Neural progenitor cell (in vitro differentiated cells): ENCODE results near the gene UBL4B. TPM values are rescaled to one million over a fixed set of nuclear protein-coding genes. Genes with fewer than 3 reads are reported as not detected.

Experiments
- DNase-seq: peaks from one replicate; pipeline ENCODE4 v3.0.0-alpha.2; 2016; ENCODE audit warnings: low spot score
- H2AFZ ChIP-seq: fragments of 200-600 bp; sonication (generic); replicated peaks from 2 replicates; pipeline ENCODE4 v1.6.1; 2016; ENCODE audit warnings: antibody characterized with exemption
- H3F3A ChIP-seq: fragments of 200-600 bp; sonication (generic); 2 replicates; pipeline ENCODE4 v1.6.1; 2016; ENCODE audit warnings: antibody characterized with exemption, low read depth
- H3K27ac ChIP-seq: fragments of 200-600 bp; sonication (generic); 2 replicates; pipeline ENCODE4 v1.5.1; 2016; ENCODE audit warnings: mild to moderate bottlenecking
- H3K27me3 ChIP-seq: fragments of 200-600 bp; sonication (generic); 2 replicates; pipeline ENCODE4 v1.6.1; 2016; ENCODE audit warnings: mild to moderate bottlenecking, moderate library complexity
- H3K36me3 ChIP-seq: fragments of 200-600 bp; sonication (generic); 2 replicates; pipeline ENCODE4 v1.5.1; 2016
- H3K4me1 ChIP-seq: fragments of 200-600 bp; sonication (generic); 2 replicates; pipeline ENCODE4 v1.6.1; 2016; ENCODE audit warnings: mixed run types
- H3K4me2 ChIP-seq: fragments of 200-600 bp; sonication (generic); 2 replicates; pipeline ENCODE4 v1.6.1; 2016
- H3K4me3 ChIP-seq: fragments of 200-600 bp; sonication (generic); 2 replicates; pipeline ENCODE4 v1.5.1; 2016
- H3K79me2 ChIP-seq: fragments of 200-600 bp; sonication (generic); 2 replicates; pipeline ENCODE4 v1.6.1; 2016; ENCODE audit warnings: low read depth
- H3K9ac ChIP-seq: fragments of 200-600 bp; sonication (generic); 2 replicates; pipeline ENCODE4 v1.6.1; 2016
- H3K9me3 ChIP-seq: fragments of 200-600 bp; sonication (generic); 2 replicates; pipeline ENCODE4 v1.5.1; 2016; ENCODE audit warnings: low read depth
- H4K20me1 ChIP-seq: fragments of 200-600 bp; sonication (generic); 2 replicates; pipeline ENCODE4 v1.6.1; 2016; ENCODE audit warnings: low read depth
- H3K27ac Mint-ChIP-seq: 3 replicates; pipeline ENCODE4 v1.8.0; 2021; ENCODE audit warnings: mixed read lengths
- H3K27me3 Mint-ChIP-seq: 2 replicates; pipeline ENCODE4 v1.8.0; 2022; ENCODE audit warnings: low read depth, mild to moderate bottlenecking, inconsistent platforms, moderate library complexity, mixed read lengths; ENCODE audit not compliant: insufficient read depth
- H3K36me3 Mint-ChIP-seq: 3 replicates; pipeline ENCODE4 v1.8.0; 2021; ENCODE audit warnings: mixed read lengths
- H3K4me1 Mint-ChIP-seq: 3 replicates; pipeline ENCODE4 v1.8.0; 2021; ENCODE audit warnings: mixed read lengths
- H3K4me3 Mint-ChIP-seq: 3 replicates; pipeline ENCODE4 v1.8.0; 2021; ENCODE audit warnings: mild to moderate bottlenecking, moderate library complexity, mixed read lengths
- H3K9me3 Mint-ChIP-seq: 3 replicates; pipeline ENCODE4 v1.8.0; 2020; ENCODE audit warnings: mixed read lengths
- CTCF ChIP-seq: fragments of 200-600 bp; sonication (generic); IDR thresholded peaks from 2 replicates; pipeline ENCODE4 v1.5.1; 2017; ENCODE audit warnings: antibody characterized with exemption, mild to moderate bottlenecking
- EZH2 ChIP-seq: fragments of 200-600 bp; sonication (generic); IDR thresholded peaks from 2 replicates; pipeline ENCODE4 v1.6.1; 2017; ENCODE audit warnings: antibody characterized with exemption, mild to moderate bottlenecking, moderate library complexity
- EZH2phosphoT487 ChIP-seq: fragments of 200-600 bp; sonication (generic); IDR thresholded peaks from 2 replicates; pipeline ENCODE4 v1.6.1; 2017; ENCODE audit warnings: antibody characterized with exemption
- total RNA-seq: library from RNA; depleted of rRNA; stranded (reverse); fragments of >200 nt; gene quantifications from 2 replicates; pipeline ENCODE4 v1.2.3, GENCODE V29; 2015; ENCODE audit warnings: low replicate concordance

Gene UBL4B
- total RNA-seq, 1 donor from 2014 or later, result not detected

GRCh38 chr1:110111081-110111480, 1.2 kb upstream of the UBL4B start:
- Histone ChIP-seq H3K4me2 (no peak overlapping the region), H3K36me3 (no peaks in the 10 kb centered on the region), H3K27ac (no peak overlapping the region), H4K20me1 (no peaks in the 10 kb centered on the region), H3K4me1 (no peaks in the 10 kb centered on the region), H3K4me3 (no peak overlapping the region), H2AFZ (no peak overlapping the region), H3K9ac (no peak overlapping the region), H3K9me3 (no peaks in the 10 kb centered on the region), H3K79me2 (no peaks in the 10 kb centered on the region), H3K27me3 (no peaks in the 10 kb centered on the region), H3F3A (no peaks in the 10 kb centered on the region)
- Mint-ChIP-seq H3K4me1 (no peaks in the 10 kb centered on the region), H3K27me3 (peaks cover 6% of the 10 kb centered on the region), H3K36me3 (no peaks in the 10 kb centered on the region), H3K27ac (no peak overlapping the region), H3K9me3 (no peaks in the 10 kb centered on the region), H3K4me3 (no peak overlapping the region)
- TF ChIP-seq CTCF, result no peak
- TF ChIP-seq EZH2phosphoT487, result no peak
- no peak for TF ChIP-seq EZH2
- DNase-seq, result no peak

GRCh38 chr1:110112656-110113055, 413 bp downstream of the UBL4B start:
- Histone ChIP-seq H3K4me2 (no peak overlapping the region), H2AFZ (no peak overlapping the region), H3K79me2 (no peaks in the 10 kb centered on the region), H3K4me3 (no peak overlapping the region), H3K27ac (no peak overlapping the region), H3F3A (no peaks in the 10 kb centered on the region), H3K36me3 (no peaks in the 10 kb centered on the region), H3K9me3 (no peaks in the 10 kb centered on the region), H3K4me1 (no peaks in the 10 kb centered on the region), H3K9ac (no peak overlapping the region), H4K20me1 (no peaks in the 10 kb centered on the region), H3K27me3 (no peaks in the 10 kb centered on the region)
- no peak overlapping the region for H3K27ac Mint-ChIP-seq
- H3K4me3 Mint-ChIP-seq, result no peak overlapping the region
- peaks cover 9% of the 10 kb centered on the region for H3K27me3 Mint-ChIP-seq
- H3K36me3 Mint-ChIP-seq, result no peaks in the 10 kb centered on the region
- TF ChIP-seq EZH2phosphoT487 (no peak), CTCF (no peak), EZH2 (no peak)
- H3K9me3 Mint-ChIP-seq, result no peaks in the 10 kb centered on the region
- peaks cover 3% of the 10 kb centered on the region for H3K4me1 Mint-ChIP-seq
- no peak for DNase-seq

- DNase-seq, result no peak
- Mint-ChIP-seq H3K4me3 (no peak overlapping the region), H3K36me3 (no peaks in the 10 kb centered on the region), H3K9me3 (no peaks in the 10 kb centered on the region), H3K4me1 (peaks cover 3% of the 10 kb centered on the region), H3K27me3 (peaks cover 11% of the 10 kb centered on the region), H3K27ac (no peak overlapping the region)
- Histone ChIP-seq H3K4me1 (no peaks in the 10 kb centered on the region), H3K79me2 (no peaks in the 10 kb centered on the region), H3K4me2 (no peak overlapping the region), H3K9ac (no peak overlapping the region), H3F3A (no peaks in the 10 kb centered on the region), H4K20me1 (no peaks in the 10 kb centered on the region), H3K4me3 (no peak overlapping the region), H3K36me3 (no peaks in the 10 kb centered on the region), H3K27me3 (no peaks in the 10 kb centered on the region), H2AFZ (no peak overlapping the region), H3K9me3 (no peaks in the 10 kb centered on the region), H3K27ac (no peak overlapping the region)
- TF ChIP-seq EZH2phosphoT487 (no peak), EZH2 (no peak), CTCF (no peak)
Observed at GRCh38 chr1:110113551-110113950, 1.3 kb downstream of the UBL4B start.
